ENCODE data around the gene NOTCH1. TPM values are rescaled to one million over a fixed set of nuclear protein-coding genes. Genes with fewer than 3 reads are reported as not detected.
A peak's percentile ranks its signal among the peaks of the same experiment; 100 is the strongest.

NOTCH1 gene
- total RNA-seq, 1 experiment from 2014 or later = 39.2 TPM

GRCh38 chr9:136544964-136545691 is 720 bp downstream of the NOTCH1 start:
- Histone ChIP-seq H3K27ac (0 out of 2 replicates have a peak overlapping the region, but pooled peaks have one; percentile 9), H3K4me2 (peak overlapping the region; percentile 87), H3K36me3 (ENCODE audit: low read depth) (no peaks in the 10 kb centered on the region), H3K4me3 (peak overlapping the region; percentile 96), H4K20me1 (ENCODE audit: insufficient read depth) (peaks cover 10% of the 10 kb centered on the region), H2AFZ (peak overlapping the region; percentile 77; the same call in 1 of the 2 replicates), H3K4me1 (replicated peaks; ENCODE audit: insufficient read depth) (peaks cover 24% of the 10 kb centered on the region), H3K27me3 (ENCODE audit: insufficient read depth, low read depth) (no peaks in the 10 kb centered on the region), H3F3A (ENCODE audit: insufficient read depth, low read depth) (peaks cover 16% of the 10 kb centered on the region; the same call in 1 of the 2 replicates), H3K79me2 (ENCODE audit: low read depth) (peaks cover 17% of the 10 kb centered on the region), H3K9me3 (ENCODE audit: insufficient read depth, low read depth) (no peaks in the 10 kb centered on the region), H3K9me2 (ENCODE audit: insufficient read depth) (no peaks in the 10 kb centered on the region)
- intact Hi-C loops (cut with micrococcal nuclease; ENCODE audit: unreplicated experiment) = loop anchor here (1.0 to 5.0 kb wide), 3 partner anchors 33 to 147 kb away; no protein-coding TSS in a partner anchor
- DNase-seq = peak in 1 of 2 experiments; percentile 39
- BruUV-seq (replicated peaks) = no TSS peak
- CTCF ChIA-PET = no interaction called here
- TF ChIP-seq EZH2 (IDR thresholded peaks at IDR 0.05; ENCODE audit: low read depth) = no peak
- TF ChIP-seq CTCF (conservative IDR thresholded peaks at IDR 0.05) = no peak
- POLR2A ChIA-PET (ENCODE audit: unreplicated experiment) = no interaction called here

- H3F3A ChIP-seq (ENCODE audit: insufficient read depth, low read depth) = peaks cover 18% of the 10 kb centered on the region; the same call in 1 of the 2 replicates
- intact Hi-C loops (cut with micrococcal nuclease; ENCODE audit: unreplicated experiment) = loop anchor here (1.0 to 2.0 kb wide), 2 partner anchors 34 to 80 kb away; no protein-coding TSS in a partner anchor
- TF ChIP-seq CTCF (conservative IDR thresholded peaks at IDR 0.05) = no peak
- H3K9me3 ChIP-seq (ENCODE audit: insufficient read depth, low read depth) = no peaks in the 10 kb centered on the region
- TSS peak; percentile 33 for BruUV-seq (replicated peaks)
- peaks cover 17% of the 10 kb centered on the region for H3K79me2 ChIP-seq (ENCODE audit: low read depth)
- peaks cover 10% of the 10 kb centered on the region for H4K20me1 ChIP-seq (ENCODE audit: insufficient read depth)
- peak overlapping the region; percentile 77; the same call in 1 of the 2 replicates for H2AFZ ChIP-seq
- DNase-seq = peak in 1 of 2 experiments; percentile 80
- peak overlapping the region; percentile 96 for H3K4me3 ChIP-seq
- peak overlapping the region; percentile 87 for H3K4me2 ChIP-seq
- no peak overlapping the region for H3K27ac ChIP-seq
- ChIA-PET CTCF (no interaction called here), POLR2A (ENCODE audit: unreplicated experiment) (interaction anchor here (0.8 kb wide), 1 partner anchor 56 kb away, joined by 3 read pairs; no protein-coding TSS in a partner anchor)
- H3K9me2 ChIP-seq (ENCODE audit: insufficient read depth) = no peaks in the 10 kb centered on the region
- H3K27me3 ChIP-seq (ENCODE audit: insufficient read depth, low read depth) = no peaks in the 10 kb centered on the region
- H3K36me3 ChIP-seq (ENCODE audit: low read depth) = no peaks in the 10 kb centered on the region
- peaks cover 28% of the 10 kb centered on the region for H3K4me1 ChIP-seq (replicated peaks; ENCODE audit: insufficient read depth)
These were observed 1.3 kb downstream of the NOTCH1 start for GRCh38 chr9:136544548-136544963.

GRCh38 chr9:136543830-136544547 is 1.9 kb downstream of the NOTCH1 start:
- ChIA-PET CTCF (interaction anchor here (0.5 kb wide), 1 partner anchor 60 kb away, joined by 3 read pairs; no protein-coding TSS in a partner anchor), POLR2A (ENCODE audit: unreplicated experiment) (interaction anchor here (0.8 kb wide), 1 partner anchor 55 kb away, joined by 3 read pairs; no protein-coding TSS in a partner anchor)
- intact Hi-C loops (cut with micrococcal nuclease; ENCODE audit: unreplicated experiment) = loop anchor here (1.0 to 2.0 kb wide), 2 partner anchors 34 to 81 kb away; no protein-coding TSS in a partner anchor
- peak overlapping the region; percentile 87 for H3K4me2 ChIP-seq
- H3K27me3 ChIP-seq (ENCODE audit: insufficient read depth, low read depth) = no peaks in the 10 kb centered on the region
- H3F3A ChIP-seq (ENCODE audit: insufficient read depth, low read depth) = peaks cover 24% of the 10 kb centered on the region; the same call in 1 of the 2 replicates
- no peaks in the 10 kb centered on the region for H3K36me3 ChIP-seq (ENCODE audit: low read depth)
- no peak overlapping the region for H3K27ac ChIP-seq
- no peaks in the 10 kb centered on the region for H3K9me3 ChIP-seq (ENCODE audit: insufficient read depth, low read depth)
- H2AFZ ChIP-seq = peak overlapping the region; percentile 77; the same call in 1 of the 2 replicates
- DNase-seq = no peak
- H4K20me1 ChIP-seq (ENCODE audit: insufficient read depth) = peaks cover 10% of the 10 kb centered on the region
- TF ChIP-seq EZH2 (IDR thresholded peaks at IDR 0.05; ENCODE audit: low read depth) = no peak
- no peak for TF ChIP-seq CTCF (conservative IDR thresholded peaks at IDR 0.05)
- BruUV-seq (replicated peaks) = no TSS peak
- H3K4me3 ChIP-seq = peak overlapping the region; percentile 96
- no peaks in the 10 kb centered on the region for H3K9me2 ChIP-seq (ENCODE audit: insufficient read depth)
- peaks cover 34% of the 10 kb centered on the region for H3K4me1 ChIP-seq (replicated peaks; ENCODE audit: insufficient read depth)
- H3K79me2 ChIP-seq (ENCODE audit: low read depth) = peaks cover 17% of the 10 kb centered on the region
